HepG2 (cell line): ENCODE data around the gene LPIN3. TPM values are rescaled to one million over a fixed set of nuclear protein-coding genes. Genes with fewer than 3 reads are reported as not detected.

Experiments used
- ATAC-seq: fragments of 200-7000 bp; cut with Tn5 transposase; 3 replicates; pipeline ENCODE4 v1.9.1; 2020; ENCODE audit warnings: mild to moderate bottlenecking, moderate library complexity
- BruUV-seq: library from RNA; stranded (reverse); fragments of 400-500 nt; replicated peaks from 2 replicates; lab custom pipeline; 2021; lab: Mats Ljungman, UMichigan
- CTCF ChIA-PET: fragments of 300-600 bp; formaldehyde crosslinking; extraction: SDS; loops from one replicate; lab custom pipeline; 2021; ENCODE audit warnings: low total read pairs, inconsistent platforms, low intra/inter-chr PET ratio; lab: Yijun Ruan, JAX
- POLR2A ChIA-PET: fragments of 350-600 bp; sonication (Branson Sonifier 250); formaldehyde crosslinking; loops from one replicate; lab custom pipeline; 2020; ENCODE audit warnings: antibody characterized with exemption, inconsistent platforms; lab: Yijun Ruan, JAX
- DNase-seq: peaks from one replicate; pipeline ENCODE4 v3.0.0-alpha.2; 2015; ENCODE audit warnings: low spot score
- FAIRE-seq: peaks from 3 replicates; lab custom pipeline; 2011; peaks lifted over from hg19 to GRCh38; lab: Jason Lieb, UNC
- H2AFZ ChIP-seq: one replicate; pipeline ENCODE4 v1.6.1; 2011; ENCODE audit warnings: low read length, inconsistent platforms
- H3K27ac ChIP-seq: fragments of 300-600 bp; 3 replicates; pipeline ENCODE4 v1.8.0; 2011; ENCODE audit warnings: mixed run types, mild to moderate bottlenecking, mixed read lengths, low read length, inconsistent platforms; ENCODE audit not compliant: insufficient read depth; ENCODE audit errors: extremely low read length
- H3K27me3 ChIP-seq, 2 experiments: fragments of 200-600 bp in 1 of 2; 2 replicates in 1 of 2; 3 replicates in 1 of 2; pipeline versions ENCODE4 v1.6.0 to v1.8.0; 2011; ENCODE audit warnings: low read length in 2 of 2, mild to moderate bottlenecking in 2 of 2, moderate library complexity in 2 of 2, inconsistent platforms in 1 of 2; ENCODE audit not compliant: insufficient read depth in 2 of 2, control insufficient read depth in 1 of 2
- H3K36me3 ChIP-seq, 2 experiments: fragments of 200-600 bp in 1 of 2; replicated peaks in 1 of 2; 2 replicates in 1 of 2; 3 replicates in 1 of 2; pipeline versions ENCODE4 v1.5.1 to v1.8.0; 2011; ENCODE audit warnings: low read length in 2 of 2, inconsistent platforms in 1 of 2; ENCODE audit not compliant: insufficient read depth in 2 of 2, control insufficient read depth in 1 of 2
- H3K4me1 ChIP-seq: 2 replicates; pipeline ENCODE4 v1.5.1; 2012; ENCODE audit warnings: low read length, inconsistent platforms; ENCODE audit not compliant: insufficient read depth
- H3K4me2 ChIP-seq: 2 replicates; pipeline ENCODE4 v1.6.0; 2011; ENCODE audit warnings: low read depth, low read length, inconsistent platforms
- H3K4me3 ChIP-seq, 3 experiments: fragments of 200-600 bp in 1 of 3; sonication (generic), shearing (Covaris generic) in 1 of 3; replicated peaks in 1 of 3; 2 replicates each; pipeline ENCODE4 v1.5.1; 2011 to 2016; ENCODE audit warnings: low read length in 3 of 3, inconsistent platforms in 2 of 3, low read depth in 2 of 3, mild to moderate bottlenecking in 2 of 3, control low read depth in 1 of 3, mixed read lengths in 1 of 3; ENCODE audit not compliant: insufficient read depth in 1 of 3
- H3K79me2 ChIP-seq: one replicate; pipeline ENCODE4 v1.6.1; 2011; ENCODE audit warnings: low read length, inconsistent platforms; ENCODE audit not compliant: insufficient read depth
- H3K9ac ChIP-seq: 2 replicates; pipeline ENCODE4 v1.6.0; 2011; ENCODE audit warnings: mild to moderate bottlenecking, low read depth, low read length, inconsistent platforms; ENCODE audit not compliant: insufficient read depth
- H3K9me3 ChIP-seq: 2 replicates; pipeline ENCODE4 v1.5.1; 2012; ENCODE audit warnings: mild to moderate bottlenecking, low read length
- H4K20me1 ChIP-seq: 2 replicates; pipeline ENCODE4 v1.6.0; 2011; ENCODE audit warnings: inconsistent platforms, mild to moderate bottlenecking, low read length, moderate library complexity; ENCODE audit not compliant: insufficient read depth
- ATAD3A ChIP-seq: sonication (generic); formaldehyde crosslinking; IDR thresholded peaks from 2 replicates; pipeline ENCODE4 v1.4.0; 2020; ENCODE audit warnings: missing genetic modification reagents
- BCL6 ChIP-seq: IDR thresholded peaks from 2 replicates; pipeline ENCODE4 v1.6.1; 2016; ENCODE audit warnings: missing genetic modification reagents, missing compliant biosample characterization
- HIVEP1 ChIP-seq: sonication (generic); formaldehyde crosslinking; IDR thresholded peaks from 2 replicates; pipeline ENCODE4 v1.4.0; 2020; ENCODE audit warnings: mild to moderate bottlenecking, missing genetic modification reagents
- HMG20B ChIP-seq: conservative IDR thresholded peaks from 2 replicates; pipeline ENCODE4 v1.6.1; 2016; ENCODE audit warnings: missing genetic modification reagents, missing compliant biosample characterization
- HNF4A ChIP-seq: sonication (generic); formaldehyde crosslinking; IDR thresholded peaks from 2 replicates; pipeline ENCODE4 v1.4.0; 2020; ENCODE audit warnings: missing genetic modification reagents
- HNF4G ChIP-seq, 2 experiments: sonication (generic) in 1 of 2; formaldehyde crosslinking in 1 of 2; IDR thresholded peaks; 2 replicates each; pipeline versions ENCODE4 v1.4.0 to v1.6.1; 2011 to 2020; ENCODE audit warnings: borderline replicate concordance in 2 of 2, low read depth in 2 of 2, mild to moderate bottlenecking in 2 of 2, low read length in 1 of 2, missing genetic modification reagents in 1 of 2, moderate library complexity in 1 of 2
- MAFF ChIP-seq: IDR thresholded peaks from 2 replicates; pipeline ENCODE4 v1.6.1; 2011; ENCODE audit warnings: low read depth, low read length, improper control_type of control experiment
- MAFG ChIP-seq: sonication (generic); formaldehyde crosslinking; IDR thresholded peaks from 2 replicates; pipeline ENCODE4 v1.5.1; 2020; ENCODE audit warnings: mild to moderate bottlenecking, missing genetic modification reagents
- MAFK ChIP-seq, 2 experiments: IDR thresholded peaks in 1 of 2; conservative IDR thresholded peaks in 1 of 2; 2 replicates each; pipeline ENCODE4 v1.6.1; 2011; ENCODE audit warnings: improper control_type of control experiment in 2 of 2, low read length in 2 of 2
- MIXL1 ChIP-seq: IDR thresholded peaks from 2 replicates; pipeline ENCODE4 v1.6.1; 2016
- NPAS2 ChIP-seq: sonication (generic); formaldehyde crosslinking; IDR thresholded peaks from 2 replicates; pipeline ENCODE4 v1.8.0; 2022; ENCODE audit warnings: mild to moderate bottlenecking, missing genetic modification reagents, borderline replicate concordance
- NR2F2 ChIP-seq: IDR thresholded peaks from 2 replicates; pipeline ENCODE4 v1.6.1; 2012; ENCODE audit warnings: low read depth, inconsistent platforms, borderline replicate concordance
- PATZ1 ChIP-seq: sonication (generic); formaldehyde crosslinking; IDR thresholded peaks from 2 replicates; pipeline ENCODE4 v1.4.0; 2020; ENCODE audit warnings: missing genetic modification reagents
- PPARG ChIP-seq: conservative IDR thresholded peaks from 2 replicates; pipeline ENCODE4 v1.6.1; 2016; ENCODE audit warnings: missing biosample characterization, missing genetic modification reagents
- PTBP1 ChIP-seq: fragments of 200-400 bp; formaldehyde crosslinking; IDR thresholded peaks from 2 replicates; pipeline ENCODE4 v1.6.1; 2018; ENCODE audit warnings: low read length, low read depth; ENCODE audit not compliant: poor library complexity, severe bottlenecking
- REL ChIP-seq: sonication (generic); formaldehyde crosslinking; conservative IDR thresholded peaks from 2 replicates; pipeline ENCODE4 v1.8.0; 2022; ENCODE audit warnings: mild to moderate bottlenecking, missing genetic modification reagents, moderate library complexity
- SP5 ChIP-seq: IDR thresholded peaks from 2 replicates; pipeline ENCODE4 v1.6.1; 2016; ENCODE audit warnings: low read depth, borderline replicate concordance
- TFAP4 ChIP-seq: sonication (generic); IDR thresholded peaks from 2 replicates; pipeline ENCODE4 v1.6.1; 2016; ENCODE audit warnings: low read depth, borderline replicate concordance
- ZNF253 ChIP-seq: sonication (generic); formaldehyde crosslinking; IDR thresholded peaks from 2 replicates; pipeline ENCODE4 v1.8.0; 2022; ENCODE audit warnings: mild to moderate bottlenecking, missing genetic modification reagents, borderline replicate concordance
- ZNF335 ChIP-seq: sonication (generic); formaldehyde crosslinking; IDR thresholded peaks from 2 replicates; pipeline ENCODE4 v1.4.0; 2020; ENCODE audit warnings: missing genetic modification reagents
- ZNF615 ChIP-seq: sonication (generic); formaldehyde crosslinking; IDR thresholded peaks from 2 replicates; pipeline ENCODE4 v1.5.0; 2020; ENCODE audit warnings: mild to moderate bottlenecking, missing genetic modification reagents, borderline replicate concordance
- WGBS: methylation state at CpG from one replicate; pipeline ENCODE4 v1.1.6; 2017; ENCODE audit warnings: low lambda C conversion rate; 5-methylcytosine and 5-hydroxymethylcytosine counted together
- in situ Hi-C: cut with HindIII; loops from 2 replicates; pipeline ENCODE4 v1.10.0; 2017; ENCODE audit warnings: low pct_unique_long_range_greater_than_20kb; ENCODE audit not compliant: extremely low pct_ligation_motif_present
- intact Hi-C: fragments of 100-400 bp; cut with micrococcal nuclease; formaldehyde crosslinking; loops from one replicate; pipeline ENCODE4 v1.10.0; 2022; ENCODE audit not compliant: unreplicated experiment
- polyA plus RNA-seq, 8 experiments: library from polyadenylated mRNA; depleted of rRNA in 3 of 8; stranded (reverse) in 7 of 8; unstranded in 1 of 8; fragments of >200 nt; fragmentation: Illumina TruSeq in 4 of 8; extraction: Trizol in 4 of 8; gene quantifications; 2 replicates each; pipeline versions ENCODE4 v1.2.1 to v1.2.3, GENCODE V29; 2011 to 2016; ENCODE audit warnings: low read depth in 4 of 8, missing spikeins in 1 of 8, mixed read lengths in 1 of 8; ENCODE audit not compliant: insufficient read depth in 1 of 8
- total RNA-seq, 5 experiments: library from RNA; depleted of rRNA; stranded (reverse); fragments of >200 nt; fragmentation: Illumina TruSeq; extraction: Trizol; gene quantifications; 2 replicates each; pipeline ENCODE4 v1.2.3, GENCODE V29; 2016; ENCODE audit warnings: low read depth in 1 of 5

Gene LPIN3
- total and polyA plus RNA-seq, 2 of the 13 experiments (the other 11 are each of a cell fraction or from before 2014, with no cell fraction given) = 14.2 to 28.6 TPM

- peaks cover 0 to 6% of the 10 kb centered on the region in 2 experiments; a peak in 2 of 5 replicates for H3K27me3 ChIP-seq
- H3K36me3 ChIP-seq = peaks cover 0 to 6% of the 10 kb centered on the region in 2 experiments; a peak in 1 of 5 replicates
- peaks cover 4% of the 10 kb centered on the region; the same call in 1 of the 2 replicates for H4K20me1 ChIP-seq
- ATAC-seq = no peak
- no peak for FAIRE-seq
- no peak overlapping the region for H3K9ac ChIP-seq
- no peak overlapping the region for H3K27ac ChIP-seq
- in situ Hi-C loops = loop anchor here (5.0 kb wide), 2 partner anchors 170 to 375 kb away; no protein-coding TSS in a partner anchor
- 0 out of 2 replicates have a peak overlapping the region, but pooled peaks have one; percentile 2 for H3K4me2 ChIP-seq
- TF ChIP-seq ATAD3A (CRISPR knock-in tag) (no peak), SP5 (CRISPR knock-in tag) (peak; percentile 19; the same call in 1 of the 2 replicates), HIVEP1 (CRISPR knock-in tag) (0 out of 2 replicates have a peak, but pooled peaks have one; percentile 14), PPARG (CRISPR knock-in tag) (no peak), PTBP1 (no peak), REL (CRISPR knock-in tag) (0 out of 2 replicates have a peak, but pooled peaks have one; percentile 41), BCL6 (CRISPR knock-in tag) (peak; percentile 44; the same call in 1 of the 2 replicates), TFAP4 (peak; percentile 46; the same call in 1 of the 2 replicates), MAFG (CRISPR knock-in tag) (no peak), ZNF335 (CRISPR knock-in tag) (no peak), PATZ1 (CRISPR knock-in tag) (peak; percentile 34; the same call in 1 of the 2 replicates), HNF4G (IDR thresholded peaks at IDR 0.05; ENCODE audit: borderline replicate concordance, low read depth, low read length) (peak; percentile 47; the same call in 1 of the 2 replicates), HNF4G (CRISPR knock-in tag; IDR thresholded peaks at IDR 0.05; ENCODE audit: borderline replicate concordance, low read depth) (no peak), NPAS2 (CRISPR knock-in tag) (no peak), MAFK (conservative IDR thresholded peaks at IDR 0.05 in 1 of 2, IDR thresholded peaks at IDR 0.05 in 1 of 2; ENCODE audit: low read length in 2 of 2) (peak; percentile 91 to 96), MIXL1 (CRISPR knock-in tag) (no peak), ZNF253 (CRISPR knock-in tag) (no peak), ZNF615 (CRISPR knock-in tag) (no peak), MAFF (peak; percentile 91), NR2F2 (no peak), HNF4A (peak; percentile 59), HMG20B (CRISPR knock-in tag) (no peak)
- intact Hi-C loops = loop anchor here (1.0 to 5.0 kb wide), 2 partner anchors 191 to 350 kb away; no protein-coding TSS in a partner anchor
- peaks cover 5% of the 10 kb centered on the region for H3K79me2 ChIP-seq
- ChIA-PET POLR2A (interaction anchor here (0.9 kb wide), 1 partner anchor 14 kb away, joined by 3 read pairs; no protein-coding TSS in a partner anchor), CTCF (no interaction called here)
- WGBS = 76% methylated on average over 9 of the region's 9 CpGs
- H2AFZ ChIP-seq = no peak overlapping the region
- no peak for DNase-seq
- no TSS peak for BruUV-seq
- H3K9me3 ChIP-seq = no peaks in the 10 kb centered on the region
- H3K4me1 ChIP-seq = peaks cover 40% of the 10 kb centered on the region
- no peak overlapping the region for H3K4me3 ChIP-seq
These were observed 2.1 kb downstream of the LPIN3 start for GRCh38 chr20:41342474-41343464.
